Astrocyte of the hippocampus (primary cell): Measurements from ENCODE around the gene VSIG10L2.
"Not testable (repeated sequence)": the region's sequence is repeated elsewhere in the genome, so short reads cannot be mapped to it uniquely, and the experiment has no call there.

Experiments used
- DNase-seq: peaks from one replicate; pipeline ENCODE4 v3.0.0; 2011; ENCODE audit warnings: low read depth, low spot score

Gene VSIG10L2

DNA sequence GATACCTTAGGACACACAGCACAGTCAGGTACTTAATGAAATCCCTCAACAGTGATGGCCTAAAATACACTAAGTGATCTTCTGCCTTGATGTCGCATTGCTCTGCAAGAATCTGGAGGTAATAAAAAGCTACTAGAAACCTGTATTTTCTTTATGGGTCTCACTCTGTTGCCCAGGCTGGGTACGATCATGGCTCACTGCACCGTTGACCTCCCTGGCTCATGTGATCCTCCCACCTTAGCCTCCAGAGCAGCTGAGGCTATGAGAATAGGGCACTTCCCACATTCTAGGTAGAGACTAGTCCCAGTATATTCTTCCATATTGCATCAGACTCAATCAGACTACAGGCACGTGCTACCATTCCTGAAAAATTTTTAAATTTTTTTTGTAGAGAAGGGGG lies 21.7 kb downstream of the VSIG10L2 start:
- no peak for DNase-seq

- DNase-seq: no peak
Observed at GRCh38 chr11:125968354-125968753, 22.5 kb downstream of the VSIG10L2 start.

DNA sequence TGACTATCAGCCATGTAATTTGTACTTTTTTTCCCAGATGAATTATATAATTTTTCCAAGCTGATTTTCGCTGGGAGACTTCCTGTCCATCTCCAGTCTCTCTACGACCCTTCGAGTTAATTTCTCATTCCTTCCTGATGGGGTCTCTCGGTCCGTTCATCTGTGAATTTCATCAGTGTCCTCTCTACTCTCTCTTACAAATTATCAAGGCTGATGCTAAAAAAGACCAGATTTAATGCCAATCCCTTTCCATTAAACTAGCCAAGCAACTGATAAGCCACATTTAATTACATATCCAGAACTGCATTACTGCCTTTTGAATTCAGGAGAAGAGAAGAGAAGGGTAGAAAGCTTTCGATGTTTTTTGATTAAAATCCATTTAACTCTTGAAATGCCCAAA lies 25.8 kb downstream of the VSIG10L2 start:
- no peak for DNase-seq

- DNase-seq: no peak
Observed at GRCh38 chr11:125974284-125974683, 28.4 kb downstream of the VSIG10L2 start.

DNA sequence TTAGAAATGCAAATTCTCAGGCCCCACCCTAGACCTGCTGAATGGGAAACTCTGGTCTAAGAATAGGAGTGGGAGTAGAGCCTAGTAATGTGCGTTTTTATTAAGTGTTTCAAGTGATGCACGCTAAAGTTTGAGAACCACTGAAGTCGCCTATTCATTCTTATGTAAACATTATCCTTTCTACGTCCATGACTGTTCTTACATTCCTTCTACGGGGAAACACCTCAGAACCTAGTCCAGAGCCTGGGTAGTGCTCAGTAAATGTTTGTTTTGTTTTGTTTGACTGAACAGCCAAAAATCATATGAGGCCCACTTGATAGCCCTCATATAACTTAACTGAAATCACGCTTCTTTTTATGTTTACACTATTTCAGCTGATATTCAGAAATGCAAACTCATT lies 29.8 kb downstream of the VSIG10L2 start:
- DNase-seq: no peak

DNA sequence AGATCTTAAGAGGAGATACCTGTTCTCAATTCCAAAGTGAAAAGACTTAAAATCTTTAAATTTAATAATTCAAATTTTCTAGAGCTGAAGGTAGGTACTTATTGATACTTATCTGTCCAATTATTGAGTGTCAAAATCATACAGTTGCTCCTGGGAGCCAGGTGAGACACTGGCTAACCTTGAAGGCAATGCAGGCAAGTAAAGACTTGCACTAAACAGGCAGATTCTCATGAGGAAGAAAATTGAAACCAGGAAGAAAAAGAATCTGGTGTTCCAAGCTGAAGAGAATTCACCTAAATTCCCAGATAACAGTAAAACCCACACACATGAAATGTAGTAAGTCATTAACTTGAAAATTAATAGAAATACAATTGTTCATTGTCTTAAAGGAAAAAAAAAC lies 30.3 kb downstream of the VSIG10L2 start:
- DNase-seq: no peak

- DNase-seq: no peak
Observed at GRCh38 chr11:125977333-125977732, 31.5 kb downstream of the VSIG10L2 start.

- no peak for DNase-seq
Observed at GRCh38 chr11:125978181-125978716, 32.4 kb downstream of the VSIG10L2 start.

- DNase-seq: no peak
Observed at GRCh38 chr11:125978778-125979407, 33.0 kb downstream of the VSIG10L2 start.

DNA sequence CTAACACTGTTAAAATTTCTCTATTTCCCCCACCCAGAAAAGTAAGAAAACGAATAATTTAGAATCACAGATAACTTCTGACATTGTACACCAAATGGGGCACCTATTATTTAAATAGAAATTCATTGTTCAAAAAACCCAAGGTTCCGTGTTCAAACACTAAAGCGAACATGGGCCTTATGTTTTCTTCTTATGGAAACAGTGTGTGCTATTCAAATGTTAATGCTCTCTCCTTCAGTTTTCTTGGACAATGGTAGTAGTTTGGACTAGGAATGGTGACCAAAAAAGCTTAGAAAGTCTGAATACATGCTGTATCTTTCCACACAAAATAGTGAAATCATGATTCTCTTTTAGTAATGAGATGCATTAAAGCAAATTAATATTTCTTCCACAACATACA lies 33.7 kb downstream of the VSIG10L2 start:
- no peak for DNase-seq

DNA sequence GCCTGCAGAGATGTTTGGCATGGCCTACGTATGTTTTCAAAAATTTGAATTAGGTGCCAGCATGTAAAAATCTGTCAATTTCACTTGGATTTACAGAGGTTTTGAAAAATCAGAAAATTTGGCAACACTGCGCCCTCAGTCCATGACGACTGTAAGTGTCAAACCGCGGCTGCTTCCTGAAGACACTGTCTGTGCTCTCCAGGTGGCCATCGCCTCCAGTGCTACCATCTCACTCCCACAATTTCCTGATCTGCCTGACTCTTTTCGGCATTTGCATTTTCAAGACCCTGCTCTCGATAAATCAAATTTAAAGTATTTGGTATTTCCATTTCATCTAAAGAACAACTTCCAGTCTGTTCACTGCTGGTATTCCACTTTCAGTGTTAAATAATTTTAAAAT lies 34.6 kb downstream of the VSIG10L2 start:
- no peak for DNase-seq

DNA sequence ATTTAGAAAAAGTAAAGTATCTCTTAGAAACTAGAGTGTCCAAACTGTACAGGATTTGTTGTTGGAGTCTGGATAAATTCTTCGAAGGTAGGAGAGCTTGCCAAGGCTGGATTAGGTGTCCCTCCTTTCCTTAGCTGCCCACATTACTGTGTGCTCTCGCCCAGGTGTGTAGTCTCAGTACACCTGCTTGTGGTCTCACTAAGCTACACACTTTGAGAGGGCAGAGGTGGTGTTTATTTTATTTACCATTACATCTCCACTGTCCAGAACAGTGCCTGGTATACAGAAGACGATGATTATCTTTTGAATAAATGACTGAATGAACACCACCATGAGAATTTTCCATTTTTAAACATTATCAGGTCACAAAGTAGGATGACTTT lies 36.5 kb downstream of the VSIG10L2 start:
- no peak for DNase-seq

GRCh38 chr11:125985956-125986355 lies 40.1 kb downstream of the VSIG10L2 start:
- not testable (repeated sequence) for DNase-seq

- DNase-seq: no peak
Observed at GRCh38 chr11:125987066-125987641, 41.3 kb downstream of the VSIG10L2 start.

- peak; percentile 85 for DNase-seq
Observed at GRCh38 chr11:125990244-125990643, 44.4 kb downstream of the VSIG10L2 start.

GRCh38 chr11:125992893-125993292 lies 47.0 kb downstream of the VSIG10L2 start:
- no peak for DNase-seq

- no peak for DNase-seq
Observed at GRCh38 chr11:125994509-125994908, 48.7 kb downstream of the VSIG10L2 start.

DNA sequence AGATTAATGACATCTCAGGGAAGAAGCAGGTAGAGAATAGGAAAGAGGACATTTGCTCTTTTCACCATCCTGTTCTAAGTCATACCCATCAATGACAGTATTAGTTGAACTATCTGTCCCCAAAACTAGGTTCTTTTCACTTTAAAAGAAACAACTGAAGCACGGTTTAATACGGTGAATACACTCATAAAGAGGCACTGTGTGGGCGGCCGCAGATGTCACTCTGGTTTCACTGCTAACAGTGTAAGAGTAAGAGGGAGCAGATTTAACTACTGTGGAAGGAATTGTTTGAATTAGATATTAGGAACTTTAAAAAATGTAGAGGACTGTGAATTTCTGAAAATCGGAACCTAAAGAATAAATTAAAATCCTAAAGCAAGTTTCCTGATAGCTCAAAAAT lies 49.5 kb downstream of the VSIG10L2 start:
- DNase-seq: peak; percentile 19

DNA sequence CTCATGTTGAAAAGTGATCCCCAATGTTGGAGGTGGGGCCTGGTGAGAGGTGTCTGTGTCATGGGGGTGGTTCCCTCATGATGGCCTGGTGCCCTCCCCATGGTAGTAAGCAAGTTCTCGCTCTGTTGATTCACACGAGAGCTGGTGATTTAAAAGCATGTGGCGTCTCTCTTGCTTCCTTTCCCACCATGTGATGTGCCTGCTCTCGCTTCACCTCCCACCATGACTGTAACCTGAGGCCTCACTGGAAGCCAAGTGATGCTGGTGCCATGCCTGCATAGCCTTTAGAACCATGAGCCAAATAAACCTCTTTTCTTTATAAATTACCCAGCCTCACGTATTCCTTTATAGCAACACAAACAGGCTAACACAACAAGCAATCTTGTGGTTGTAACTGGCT lies 52.4 kb downstream of the VSIG10L2 start:
- no peak for DNase-seq

DNA sequence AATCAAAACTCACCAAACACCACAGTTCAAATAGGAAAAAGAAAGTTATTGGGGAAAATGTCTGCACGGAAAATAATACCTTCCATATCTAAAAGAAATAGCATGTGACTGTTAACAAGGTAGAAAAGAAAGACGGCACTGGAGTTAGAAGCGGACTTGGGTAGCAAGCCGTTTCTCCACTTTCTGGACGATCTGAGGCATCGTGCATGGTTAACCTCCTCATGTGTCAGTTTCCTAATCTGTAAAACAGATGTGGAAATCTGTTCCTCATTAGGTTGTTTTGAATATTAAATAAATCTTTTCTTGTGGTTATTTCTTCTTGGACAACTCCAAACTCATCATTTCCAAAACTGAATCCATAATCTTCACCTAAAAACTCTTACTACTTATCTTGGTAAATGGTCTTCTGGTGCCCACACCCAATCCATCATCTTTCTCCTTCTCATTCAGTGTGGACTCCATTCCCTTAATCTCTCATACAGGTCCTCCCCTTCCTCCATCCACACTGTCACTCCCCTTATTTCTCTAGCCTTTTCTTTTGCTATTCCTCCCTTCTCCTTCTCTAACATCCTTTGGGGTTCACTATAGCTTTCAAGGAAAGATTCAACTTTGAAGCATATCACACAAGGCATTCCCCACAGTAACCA lies 53.5 kb downstream of the VSIG10L2 start:
- DNase-seq: no peak

GRCh38 chr11:126002181-126002580 lies 56.3 kb downstream of the VSIG10L2 start:
- DNase-seq: no peak
